ENCODE measurements around the gene OR2J3. TPM values are rescaled to one million over a fixed set of nuclear protein-coding genes. Genes with fewer than 3 reads are reported as not detected.
"Not testable (repeated sequence)": the region's sequence is repeated elsewhere in the genome, so short reads cannot be mapped to it uniquely, and the experiment has no call there.

The OR2J3 gene
- polyA plus RNA-seq (ENCODE audit: insufficient read depth in 1 of 5, insufficient read length in 5 of 5, low replicate concordance in 1 of 5) = not detected
- long read RNA-seq, donor 1 = 0 reads
- long read RNA-seq, donor 2 = 0 reads
- long read RNA-seq, donor 3 = 0 reads
- long read RNA-seq, donor 4 = 0 reads
- long read RNA-seq, donor 5 = 0 reads
- long read RNA-seq, donor 6 = 0 reads
- long read RNA-seq, donor 7 = 0 reads
- long read RNA-seq, donor 8 = 0 reads

GRCh38 chr6:29107758-29108157 is at the start of gene OR2J3:
OR2J3 (plus strand) TSS chr6:29108058; CDS start chr6:29111891, 3,833 bp downstream.
- no peak for DNase-seq

GRCh38 chr6:29071831-29072723 is 35.8 kb upstream of the OR2J3 start:
- no peak for DNase-seq

- no peak for DNase-seq
Observed at GRCh38 chr6:29079203-29079602, 28.7 kb upstream of the OR2J3 start.

- no peak for DNase-seq
Observed at GRCh38 chr6:29081312-29081711, 26.5 kb upstream of the OR2J3 start.

- DNase-seq = no peak
Observed at GRCh38 chr6:29082457-29082856, 25.4 kb upstream of the OR2J3 start.

GRCh38 chr6:29087213-29087612 is 20.6 kb upstream of the OR2J3 start, which contains the start of gene OR2B3:
OR2B3 (minus strand) TSS chr6:29087313; CDS start chr6:29087248, 65 bp downstream.
- DNase-seq = no peak

GRCh38 chr6:29092957-29093356 is 14.9 kb upstream of the OR2J3 start:
- no peak for DNase-seq

GRCh38 chr6:29097803-29098202 is 10.1 kb upstream of the OR2J3 start:
- no peak for DNase-seq

- DNase-seq = no peak
Observed at GRCh38 chr6:29099190-29099589, 8.7 kb upstream of the OR2J3 start, which contains the start of gene OR2J1. OR2J1 (plus strand) TSS chr6:29099490; CDS start chr6:29100943, 1,453 bp downstream.

- no peak for DNase-seq
Observed at GRCh38 chr6:29112135-29112534, 4.3 kb downstream of the OR2J3 start.

- not testable (repeated sequence) for DNase-seq
Observed at GRCh38 chr6:29114964-29115363, 7.1 kb downstream of the OR2J3 start.

- no peak for DNase-seq
Observed at GRCh38 chr6:29129326-29130012, 21.6 kb downstream of the OR2J3 start.

GRCh38 chr6:29130644-29131043 is 22.8 kb downstream of the OR2J3 start:
- no peak for DNase-seq

- no peak for DNase-seq
Observed at GRCh38 chr6:29131691-29132090, 23.8 kb downstream of the OR2J3 start.

- DNase-seq = no peak
Observed at GRCh38 chr6:29137724-29138123, 29.9 kb downstream of the OR2J3 start.

GRCh38 chr6:29141606-29142005 is 33.7 kb downstream of the OR2J3 start:
- DNase-seq = no peak

GRCh38 chr6:29142309-29142708 is 34.5 kb downstream of the OR2J3 start:
- DNase-seq = no peak

- no peak for DNase-seq
Observed at GRCh38 chr6:29146179-29146578, 38.3 kb downstream of the OR2J3 start.

GRCh38 chr6:29147074-29147473 is 39.2 kb downstream of the OR2J3 start:
- no peak for DNase-seq

- not testable (repeated sequence) for DNase-seq
Observed at GRCh38 chr6:29149444-29149843, 41.6 kb downstream of the OR2J3 start.

GRCh38 chr6:29153083-29153482 is 45.2 kb downstream of the OR2J3 start:
- no peak for DNase-seq

GRCh38 chr6:29155182-29155581 is 47.3 kb downstream of the OR2J3 start:
- not testable (repeated sequence) for DNase-seq
